Hematopoietic multipotent progenitor cell (in vitro differentiated cells): ENCODE results near the gene PTPMT1. TPM values are rescaled to one million over a fixed set of nuclear protein-coding genes. Genes with fewer than 3 reads are reported as not detected.
"Not testable (repeated sequence)": the region's sequence is repeated elsewhere in the genome, so short reads cannot be mapped to it uniquely, and the experiment has no call there.

Source experiments
- DNase-seq, 3 donors: peaks; one replicate each; pipeline ENCODE4 v3.0.0-alpha.2; 2011 to 2015; ENCODE audit warnings: low read depth in 2 of 3, low spot score in 2 of 3
- total RNA-seq: library from RNA; depleted of rRNA; stranded (reverse); fragments of >200 nt; gene quantifications from one replicate; pipeline ENCODE4 v1.2.3, GENCODE V29; 2012

Gene PTPMT1, protein sequence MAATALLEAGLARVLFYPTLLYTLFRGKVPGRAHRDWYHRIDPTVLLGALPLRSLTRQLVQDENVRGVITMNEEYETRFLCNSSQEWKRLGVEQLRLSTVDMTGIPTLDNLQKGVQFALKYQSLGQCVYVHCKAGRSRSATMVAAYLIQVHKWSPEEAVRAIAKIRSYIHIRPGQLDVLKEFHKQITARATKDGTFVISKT
- total RNA-seq, result 110 TPM

DNA sequence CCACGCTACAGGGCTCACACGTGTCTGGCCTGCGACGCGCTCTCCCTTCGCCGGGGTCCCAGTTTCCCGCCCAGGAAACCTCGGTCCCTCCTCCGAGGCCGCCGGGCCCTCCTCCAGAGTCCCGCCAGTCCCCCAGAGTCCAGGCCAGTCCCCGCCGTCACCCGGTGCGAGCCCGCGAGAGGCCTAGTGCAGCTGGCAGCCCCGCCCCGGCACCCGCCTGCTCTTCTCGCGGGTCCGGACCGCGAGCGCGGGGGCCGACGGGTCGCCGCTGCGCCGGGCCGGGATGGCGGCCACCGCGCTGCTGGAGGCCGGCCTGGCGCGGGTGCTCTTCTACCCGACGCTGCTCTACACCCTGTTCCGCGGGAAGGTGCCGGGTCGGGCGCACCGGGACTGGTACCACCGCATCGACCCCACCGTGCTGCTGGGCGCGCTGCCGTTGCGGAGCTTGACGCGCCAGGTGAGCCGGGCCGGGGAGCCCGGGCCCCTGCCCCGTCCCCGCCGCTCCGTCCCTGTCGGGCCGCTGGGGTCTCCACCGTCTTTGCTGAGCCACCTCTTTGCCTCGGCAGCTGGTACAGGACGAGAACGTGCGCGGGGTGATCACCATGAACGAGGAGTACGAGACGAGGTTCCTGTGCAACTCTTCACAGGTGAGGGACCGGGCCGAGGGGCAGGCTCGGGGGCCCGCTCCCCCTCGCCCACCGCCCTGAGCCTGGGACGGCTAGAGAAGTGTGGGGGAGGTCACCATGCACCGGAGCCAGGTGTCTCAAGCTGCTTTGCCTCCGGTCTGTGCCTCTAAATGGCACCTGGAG lies at the start of gene PTPMT1:
PTPMT1 (plus strand) TSS at position 260 of the 809 bp plus-strand sequence; CDS start at position 284, 24 bp downstream.
- DNase-seq, result peak in 2 of 3 donors; percentile 68 to 76

DNA sequence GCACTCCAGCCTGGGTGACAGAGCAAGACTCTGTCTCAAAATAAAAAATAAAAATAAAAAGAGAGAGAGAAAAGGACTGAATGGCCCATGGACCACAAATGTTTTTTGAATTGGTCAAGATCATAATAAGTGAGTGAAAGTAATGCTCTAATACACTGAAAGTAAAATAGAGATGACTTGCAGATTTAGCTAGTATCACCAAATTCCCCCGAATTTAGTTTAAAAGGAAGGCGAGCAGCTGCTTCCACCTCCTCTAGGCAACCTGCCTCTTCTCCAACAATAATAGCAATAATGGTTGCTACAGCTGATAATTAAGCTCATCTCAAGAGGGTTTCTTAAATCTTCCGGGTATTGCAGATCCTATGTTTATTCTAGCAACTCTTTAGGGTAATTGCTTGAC lies 49.2 kb upstream of the PTPMT1 start:
- peak in 1 of 3 donors; percentile 48 for DNase-seq

DNA sequence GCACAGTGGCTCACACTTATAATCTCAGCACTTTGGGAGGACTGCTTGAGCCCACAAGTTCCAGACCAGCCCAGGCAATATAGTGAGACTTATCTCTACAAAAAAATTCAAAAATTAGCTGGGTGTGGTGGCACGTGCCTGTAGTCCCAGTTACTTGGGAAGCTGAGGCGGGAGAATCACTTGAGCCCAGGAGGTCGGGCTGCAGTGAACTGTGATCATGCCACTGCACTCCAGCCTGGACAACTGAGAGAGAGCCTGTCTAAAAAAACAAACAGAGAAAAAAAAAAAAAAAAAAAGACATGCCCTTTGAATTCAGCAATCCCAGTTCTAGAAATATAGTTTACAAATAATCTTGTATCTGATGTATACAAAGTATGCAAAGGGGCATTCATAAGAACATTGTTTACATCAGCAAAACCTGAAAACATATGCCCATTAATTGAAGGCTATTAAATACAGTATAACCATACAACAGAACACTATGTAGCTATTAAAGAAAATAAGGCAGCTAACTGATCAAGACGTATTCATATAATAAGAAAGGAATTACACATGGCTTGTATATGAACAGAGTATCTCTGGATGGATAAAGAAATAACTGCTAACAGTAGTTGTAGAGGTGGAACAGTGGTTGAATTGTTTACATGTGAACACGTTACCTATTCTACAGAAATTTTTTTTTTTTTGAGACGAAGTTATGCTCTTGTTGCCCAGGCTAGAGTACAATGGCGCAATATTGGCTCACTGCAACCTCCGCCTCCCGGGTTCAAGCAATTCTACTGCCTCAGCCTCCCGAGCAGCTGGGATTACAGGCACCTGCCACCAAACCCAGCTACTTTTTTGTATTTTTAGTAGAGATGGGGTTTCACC lies 48.2 kb upstream of the PTPMT1 start:
- no peak for DNase-seq

DNA sequence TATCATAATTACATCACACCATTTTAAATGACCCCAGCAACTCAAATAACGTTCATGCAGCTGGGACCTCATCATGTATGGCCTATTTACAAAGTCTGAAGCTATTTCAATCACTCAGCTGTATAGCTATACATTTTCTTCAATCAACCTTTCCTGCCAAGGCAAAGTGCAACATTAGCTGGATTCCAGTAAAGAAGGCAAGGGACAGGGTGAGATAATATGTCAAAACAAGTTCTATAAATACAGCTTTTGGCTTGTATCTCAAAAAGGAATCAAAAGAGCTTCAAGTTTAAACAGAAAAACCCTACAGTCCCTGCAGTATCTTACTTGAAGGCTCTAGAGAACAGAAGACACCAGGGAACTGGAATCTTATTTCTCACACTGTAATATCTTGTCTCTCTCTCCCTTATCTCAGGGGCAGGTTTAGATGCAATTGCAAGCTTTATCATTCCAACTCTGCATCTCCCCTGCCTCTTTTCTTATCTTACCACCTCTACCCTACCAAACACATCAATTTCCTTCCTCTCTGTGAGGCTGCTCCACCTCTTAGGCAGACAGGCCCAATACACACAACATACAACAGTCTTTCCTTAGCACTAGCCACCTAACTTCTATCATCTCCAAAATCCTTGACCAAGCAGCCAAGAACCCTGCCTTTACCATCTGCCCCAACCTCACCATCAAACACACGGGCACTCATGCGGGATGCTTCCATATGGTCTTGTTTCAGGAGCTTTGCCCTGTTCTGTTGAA lies 47.0 kb upstream of the PTPMT1 start:
- peak in 2 of 3 donors; percentile 48 to 51 for DNase-seq

DNA sequence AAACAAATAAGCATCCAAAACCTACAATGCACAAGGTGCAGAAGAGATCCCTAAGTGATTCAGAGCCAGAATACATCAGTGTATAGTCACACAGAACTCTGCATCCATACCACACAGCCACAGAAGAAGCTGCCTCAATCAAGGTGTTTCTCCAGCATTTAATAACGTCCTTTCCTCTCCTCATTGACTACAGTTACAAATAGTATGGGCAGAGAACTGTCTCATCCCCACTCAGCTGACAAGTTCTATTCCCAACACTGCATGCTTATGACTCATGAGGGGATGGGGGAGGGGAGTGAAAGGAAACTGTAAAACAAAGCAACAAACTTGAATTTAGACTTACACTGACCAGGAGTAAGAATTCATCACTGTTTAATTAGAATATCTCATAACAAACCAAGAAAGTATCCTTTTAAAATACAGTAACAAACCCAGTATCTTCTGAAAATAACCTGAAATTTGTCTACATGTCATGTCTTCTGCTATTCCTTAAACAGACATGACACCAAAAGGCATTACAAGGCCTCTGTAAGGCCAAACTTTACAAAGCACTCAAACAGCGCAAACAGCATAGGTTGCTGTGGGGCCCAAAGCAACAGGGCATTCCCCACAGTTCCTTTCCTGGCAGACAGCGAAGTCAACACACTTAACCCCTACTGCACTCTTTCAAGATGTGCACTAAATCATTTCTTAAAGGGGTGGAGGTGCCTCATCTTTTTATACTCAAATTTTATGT lies 41.7 kb upstream of the PTPMT1 start:
- peak in 2 of 3 donors; percentile 52 to 78 for DNase-seq

DNA sequence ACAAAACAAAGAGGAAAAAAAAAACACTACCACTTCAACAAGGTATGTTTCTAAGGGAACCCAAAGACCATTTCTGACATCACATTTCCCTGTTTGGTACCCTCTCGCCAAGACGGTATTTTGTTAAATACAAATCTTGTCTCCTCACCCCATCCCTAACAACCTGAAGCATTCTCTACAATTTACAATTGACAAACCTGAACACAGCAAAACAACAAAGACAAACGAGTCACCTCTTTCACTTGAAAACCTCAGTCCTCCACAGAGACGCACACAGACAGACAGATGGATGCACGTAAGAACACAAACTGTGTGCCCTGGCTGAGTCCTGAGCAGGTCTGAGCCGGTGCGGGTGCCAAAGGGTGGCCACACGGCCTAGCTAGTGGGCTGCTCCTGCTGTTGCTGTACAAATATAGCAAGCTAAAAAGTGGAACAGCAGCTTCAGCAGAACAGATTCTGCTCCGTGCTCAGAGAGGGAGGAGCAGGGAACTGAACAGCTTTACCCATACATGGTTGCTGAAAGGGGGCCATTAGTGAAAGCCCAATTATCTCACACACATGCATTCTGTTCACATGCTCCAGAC lies 41.0 kb upstream of the PTPMT1 start:
- DNase-seq, result no peak

DNA sequence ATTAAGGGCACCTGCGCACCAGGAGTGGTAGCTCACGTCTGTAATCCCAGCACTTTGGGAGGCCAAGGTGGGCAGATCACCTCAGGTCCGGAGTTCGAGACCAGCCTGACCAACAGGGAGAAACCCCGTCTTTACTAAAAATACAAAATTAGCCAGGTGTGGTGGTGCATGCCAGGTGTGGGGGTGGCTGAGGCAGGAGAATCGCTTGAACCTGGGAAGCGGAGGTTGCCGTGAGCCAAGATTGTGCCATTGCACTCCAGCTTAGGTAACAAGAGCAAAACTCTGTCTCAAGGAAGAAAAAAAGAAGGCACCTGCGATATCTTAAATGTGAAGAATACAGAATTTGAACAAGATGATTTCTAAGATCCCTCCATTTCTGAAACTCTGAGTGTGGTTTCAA lies 39.4 kb upstream of the PTPMT1 start:
- DNase-seq, result not testable (repeated sequence)

DNA sequence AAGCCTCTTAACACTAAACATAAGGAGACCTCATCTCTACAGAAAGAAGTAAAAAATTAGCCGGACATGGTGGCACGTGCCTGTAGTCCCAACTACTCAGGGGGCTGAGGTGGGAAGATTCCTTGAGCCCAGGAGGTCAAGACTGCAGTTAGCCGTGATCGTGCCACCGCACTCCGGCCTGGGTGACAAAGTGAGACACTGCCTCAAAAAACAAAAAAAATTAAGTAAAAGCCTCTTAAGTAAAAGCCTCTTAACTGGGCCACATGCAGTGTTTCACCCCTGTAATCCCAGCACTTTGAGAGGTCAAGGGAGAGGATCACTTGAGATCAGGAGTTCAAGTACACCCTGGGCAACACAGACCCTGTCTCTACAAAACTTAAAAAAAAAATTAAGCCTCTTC lies 38.2 kb upstream of the PTPMT1 start:
- DNase-seq, result no peak

DNA sequence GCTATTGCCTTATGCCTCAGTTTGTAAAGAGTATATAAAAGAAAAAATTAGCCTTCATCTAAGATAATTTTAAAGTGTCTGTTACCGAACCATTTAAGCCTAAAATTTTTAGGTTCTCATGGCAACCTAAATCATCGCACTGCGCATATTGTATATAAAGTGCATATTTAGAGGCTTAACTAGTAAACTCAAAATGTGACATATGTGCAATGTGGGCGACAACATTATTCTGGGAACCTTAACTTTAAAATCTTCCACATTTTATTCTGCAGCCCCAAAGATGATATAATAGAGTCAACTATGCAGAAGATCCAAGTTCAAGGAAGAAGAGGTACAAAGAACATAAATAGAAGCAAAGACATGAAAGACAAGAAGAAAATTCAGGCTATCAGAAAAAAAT lies 35.4 kb upstream of the PTPMT1 start:
- no peak for DNase-seq

DNA sequence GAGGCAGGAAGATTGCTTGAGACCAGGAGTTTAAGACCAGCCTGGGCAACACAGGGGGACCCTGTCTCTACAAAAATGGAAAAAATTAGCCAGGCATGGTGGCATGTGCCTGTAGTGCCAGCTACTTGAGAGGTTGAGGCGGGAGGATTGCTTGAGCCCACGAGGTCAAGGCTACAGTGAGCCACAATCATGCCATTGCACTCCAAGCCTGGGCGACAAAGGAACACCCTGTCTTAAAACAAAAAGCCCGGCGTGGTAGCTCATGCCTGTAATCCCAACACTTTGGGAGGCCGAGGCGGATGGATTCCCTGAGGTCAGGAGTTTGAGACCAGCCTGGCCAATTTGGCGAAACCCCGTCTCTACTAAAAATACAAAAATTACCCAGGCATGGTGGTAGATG lies 34.7 kb upstream of the PTPMT1 start:
- DNase-seq, result not testable (repeated sequence)

DNA sequence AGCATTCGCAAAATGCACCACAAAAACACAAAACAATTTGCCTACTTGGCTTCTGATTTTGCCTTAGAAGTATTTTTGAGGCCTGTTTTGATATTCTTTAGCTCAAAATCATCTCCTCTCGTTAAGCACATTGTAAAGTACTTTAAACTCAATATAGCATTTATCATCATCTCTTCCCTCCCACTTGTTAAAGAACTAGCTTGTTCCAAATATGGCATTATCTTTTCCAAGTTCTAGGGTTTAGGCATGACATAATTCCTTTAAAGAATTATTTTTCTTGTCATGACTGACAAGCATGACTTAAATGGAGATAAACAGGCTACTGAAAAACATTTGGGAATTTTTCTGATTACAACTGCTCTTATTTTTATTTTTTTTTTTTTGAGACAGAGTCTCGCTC lies 33.7 kb upstream of the PTPMT1 start:
- no peak for DNase-seq

DNA sequence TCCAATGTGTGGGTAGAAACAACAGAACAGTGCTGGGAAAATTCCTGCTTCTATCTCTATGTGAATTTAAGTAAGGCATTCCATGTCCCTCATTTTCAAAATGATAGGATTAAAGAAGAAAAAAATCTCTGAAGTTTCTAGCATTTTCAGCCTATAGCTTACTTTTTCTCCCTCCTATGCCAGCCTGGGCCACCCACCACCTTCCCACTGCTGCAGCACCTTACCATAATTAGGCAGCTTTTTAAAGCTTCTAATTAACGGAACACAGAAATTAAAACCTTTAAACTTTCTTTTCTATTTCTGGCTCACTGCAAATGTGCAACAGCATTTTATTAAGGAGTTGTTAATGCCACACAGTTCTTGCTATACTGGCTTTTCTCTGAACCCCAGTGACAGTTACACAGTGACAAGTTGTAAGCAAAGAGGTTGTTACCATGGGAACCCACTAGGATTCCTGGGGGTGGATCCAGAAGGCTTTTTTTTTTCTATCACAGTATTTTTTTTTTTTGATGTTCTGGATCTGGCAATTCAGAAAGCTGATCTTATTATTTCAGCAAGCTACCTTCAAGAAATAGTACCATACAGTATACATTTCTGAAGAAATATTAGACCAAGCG lies 32.7 kb upstream of the PTPMT1 start:
- peak in 2 of 3 donors; percentile 39 to 51 for DNase-seq

DNA sequence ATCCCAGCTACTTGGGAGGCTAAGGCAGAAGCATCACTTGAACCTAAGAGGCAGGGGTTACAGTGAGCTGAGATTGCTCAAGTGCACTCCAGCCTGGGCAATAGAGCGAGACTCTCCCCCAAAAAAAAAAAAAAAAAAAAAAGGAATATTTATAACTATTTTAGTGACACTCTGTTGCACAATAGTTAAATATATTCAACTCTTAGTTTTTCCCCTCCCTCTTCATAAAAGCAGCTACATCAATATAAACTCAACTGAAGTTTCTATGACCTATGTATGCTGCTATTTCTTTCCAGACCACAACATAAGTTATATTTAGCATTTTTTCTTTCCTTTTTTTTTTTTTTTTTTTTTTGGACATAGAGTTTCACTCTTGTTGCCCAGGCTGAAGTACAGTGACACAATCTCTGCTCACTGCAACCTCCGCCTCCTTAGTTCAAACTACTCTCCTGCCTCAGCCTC lies 31.7 kb upstream of the PTPMT1 start:
- DNase-seq, result no peak

DNA sequence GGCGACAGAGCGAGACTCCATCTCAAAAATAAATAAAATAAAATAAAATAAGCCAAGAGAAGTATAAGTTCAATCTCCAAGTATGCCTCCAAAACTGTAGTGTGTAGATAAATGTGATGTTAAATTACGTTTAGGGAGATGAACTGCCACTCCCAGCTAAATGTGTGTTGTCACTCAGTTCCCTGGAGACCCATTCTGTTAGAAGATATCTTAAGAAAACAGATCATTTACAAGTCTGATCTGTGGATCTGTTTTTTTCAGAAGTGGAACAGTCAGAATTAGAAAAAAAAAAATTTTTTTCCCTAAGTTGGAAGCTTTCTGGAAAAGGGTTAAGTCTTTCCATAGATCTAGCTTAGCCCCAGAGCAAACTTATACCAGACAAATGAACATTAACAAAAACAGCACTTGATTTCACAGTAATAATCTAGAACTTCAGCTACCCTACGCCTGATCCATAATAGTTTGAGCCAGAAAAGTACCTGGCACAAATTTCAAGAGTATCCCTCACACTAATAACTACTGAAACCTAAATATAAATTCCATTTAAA lies 30.6 kb upstream of the PTPMT1 start:
- DNase-seq, result no peak

DNA sequence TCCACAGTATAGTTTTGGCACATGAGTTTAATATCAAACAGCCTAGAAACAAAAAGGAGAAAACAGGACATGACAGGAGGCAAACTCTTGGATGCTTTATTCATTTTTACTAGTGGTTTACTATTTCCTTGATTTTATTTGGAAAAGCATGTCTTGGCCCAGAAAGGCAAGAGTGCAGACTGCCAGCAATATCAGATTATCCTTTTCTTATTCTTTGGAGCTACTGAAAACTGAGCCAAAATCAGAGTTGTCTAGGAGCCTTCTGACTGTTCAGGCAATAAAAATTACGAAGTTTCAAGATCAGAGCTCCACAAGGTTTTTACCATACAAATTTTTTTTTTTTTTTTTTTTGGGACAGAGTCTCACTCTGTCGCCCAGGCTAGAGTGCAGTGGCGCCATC lies 28.5 kb upstream of the PTPMT1 start:
- DNase-seq, result no peak

DNA sequence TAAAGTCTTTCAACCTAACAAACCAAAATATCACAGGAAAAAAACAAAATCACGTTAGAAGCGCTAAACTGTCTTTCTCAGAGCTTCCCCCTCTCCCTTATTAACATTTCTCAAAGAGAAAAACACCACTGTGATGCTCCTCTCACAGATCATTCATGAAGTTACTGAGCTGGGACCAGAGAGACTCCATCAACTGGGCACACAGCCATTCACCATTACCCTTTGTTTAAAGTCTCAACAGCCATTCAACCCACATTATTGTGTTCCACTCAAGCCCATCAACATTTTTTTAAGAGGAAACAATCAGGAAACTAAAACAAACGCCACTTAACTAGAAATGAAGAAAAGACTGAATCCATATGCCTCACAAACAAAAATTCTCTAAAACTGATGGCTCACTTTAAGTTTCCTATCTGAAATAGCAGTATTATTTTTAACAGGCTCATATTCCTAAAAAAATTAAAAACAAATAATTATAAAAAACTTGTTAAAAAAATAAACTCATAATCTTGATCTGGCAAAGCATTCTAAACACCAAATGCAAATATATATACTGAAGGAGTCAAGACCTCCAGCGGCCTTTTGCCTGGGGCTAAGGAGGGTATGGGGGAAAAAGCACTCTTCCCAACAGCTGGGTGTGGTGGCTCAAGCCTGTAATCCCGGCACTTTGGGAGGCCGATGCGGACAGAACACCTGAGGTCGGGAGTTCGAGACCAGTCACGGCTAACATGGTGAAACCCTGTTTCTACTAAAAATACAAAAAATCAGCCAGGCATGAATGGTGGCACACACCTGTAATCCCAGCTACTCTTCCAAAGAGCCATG lies 26.4 kb upstream of the PTPMT1 start:
- no peak for DNase-seq

DNA sequence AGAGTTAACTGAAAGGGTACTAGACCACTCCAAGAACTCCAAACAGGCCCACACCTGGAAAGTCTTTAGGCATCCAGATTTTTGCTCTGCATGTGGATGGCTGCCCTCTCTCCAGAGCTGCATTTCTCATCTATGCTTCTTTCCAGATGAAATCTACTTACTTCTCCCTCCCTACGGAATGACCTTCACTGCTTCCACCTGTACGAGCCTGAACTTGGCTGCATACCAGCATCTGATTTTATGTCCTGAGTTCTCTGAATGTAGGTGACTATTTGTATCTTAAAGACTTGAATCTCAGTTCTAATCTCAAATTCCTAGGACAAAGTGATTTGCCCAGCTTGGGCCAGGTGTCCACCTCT lies 25.7 kb upstream of the PTPMT1 start:
- no peak for DNase-seq

DNA sequence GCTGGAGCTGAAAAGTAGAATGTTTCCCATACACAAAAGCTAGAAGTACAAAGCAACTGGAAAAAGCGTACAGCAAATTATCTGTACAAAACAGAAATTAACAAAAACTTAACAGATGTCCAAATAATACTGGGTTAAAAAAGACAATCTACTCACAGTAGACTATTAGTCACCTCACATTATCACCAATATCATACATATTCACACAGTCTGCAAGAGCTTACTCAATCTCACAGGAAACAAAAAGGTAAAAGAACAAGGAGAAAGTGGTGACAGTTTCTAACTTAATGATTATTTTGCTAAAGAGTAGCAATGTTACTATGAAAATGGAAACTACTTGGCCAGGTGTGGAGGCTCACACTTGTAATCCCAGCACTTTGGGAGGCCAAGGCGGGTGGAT lies 24.3 kb upstream of the PTPMT1 start:
- DNase-seq, result no peak
